Measurements from ENCODE around the gene DCP1B.
"Not testable (repeated sequence)": the region's sequence is repeated elsewhere in the genome, so short reads cannot be mapped to it uniquely, and the experiment has no call there.

Gene DCP1B

GRCh38 chr12:1974812-1975211 is 29.4 kb downstream of the DCP1B start:
- DNase-seq (ENCODE audit: low read depth) = no peak

- no peak for DNase-seq (ENCODE audit: low read depth)
Observed at GRCh38 chr12:1972856-1973317, 31.4 kb downstream of the DCP1B start.

DNA sequence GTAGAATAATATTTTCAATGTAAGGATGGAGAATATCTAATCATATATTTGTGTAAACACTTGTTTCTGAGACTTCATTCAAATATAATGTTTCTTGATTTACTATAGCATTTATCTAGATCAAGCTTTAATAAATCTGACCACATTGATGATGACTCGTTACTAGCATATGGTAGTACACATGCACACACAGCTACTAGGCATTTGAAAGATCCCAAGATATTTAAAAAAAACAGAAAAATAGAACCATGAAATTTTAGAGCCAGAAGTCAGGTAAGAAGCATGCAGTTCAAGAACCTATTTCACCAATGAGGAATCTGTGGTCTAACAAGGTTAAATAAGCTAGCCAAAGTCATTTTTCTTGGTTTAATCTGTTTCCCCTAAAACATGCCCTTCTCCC is 32.0 kb downstream of the DCP1B start:
- peak; percentile 13 for DNase-seq (ENCODE audit: low read depth)

GRCh38 chr12:1970331-1970900 is 33.8 kb downstream of the DCP1B start:
- no peak for DNase-seq (ENCODE audit: low read depth)

DNA sequence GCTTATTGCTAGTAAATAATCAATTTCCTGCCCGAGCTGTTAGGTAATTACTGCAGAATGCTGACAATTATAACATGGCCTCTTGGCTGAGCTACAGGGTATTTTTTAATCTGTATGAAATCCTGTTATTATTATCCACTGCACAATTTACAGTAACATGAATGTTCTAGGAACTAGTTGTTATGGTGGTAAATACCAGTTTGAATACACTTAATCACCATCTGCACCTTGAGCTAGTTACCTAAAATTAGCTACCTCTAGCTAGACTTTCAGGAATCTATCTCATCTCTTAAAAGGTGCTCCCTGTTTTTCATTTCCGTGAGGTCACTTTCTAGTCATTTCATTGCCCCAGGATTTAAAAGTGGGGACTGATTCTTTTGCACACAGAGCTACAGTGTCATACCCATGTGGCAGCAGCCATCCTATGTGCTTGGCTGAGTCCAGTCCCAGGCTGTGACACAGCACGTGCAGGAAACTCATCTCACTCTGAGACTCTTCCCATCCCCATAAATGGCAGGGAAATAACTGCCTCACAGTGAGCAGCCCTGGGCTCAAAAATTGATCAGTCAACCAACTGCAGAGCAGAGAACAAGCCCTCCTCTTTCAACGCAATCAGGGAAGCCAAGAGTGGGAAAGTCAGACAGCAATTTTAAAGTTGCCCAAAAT is 37.6 kb downstream of the DCP1B start:
- DNase-seq (ENCODE audit: low read depth) = no peak

- DNase-seq (ENCODE audit: low read depth) = no peak
Observed at GRCh38 chr12:1965916-1966315, 38.3 kb downstream of the DCP1B start.

DNA sequence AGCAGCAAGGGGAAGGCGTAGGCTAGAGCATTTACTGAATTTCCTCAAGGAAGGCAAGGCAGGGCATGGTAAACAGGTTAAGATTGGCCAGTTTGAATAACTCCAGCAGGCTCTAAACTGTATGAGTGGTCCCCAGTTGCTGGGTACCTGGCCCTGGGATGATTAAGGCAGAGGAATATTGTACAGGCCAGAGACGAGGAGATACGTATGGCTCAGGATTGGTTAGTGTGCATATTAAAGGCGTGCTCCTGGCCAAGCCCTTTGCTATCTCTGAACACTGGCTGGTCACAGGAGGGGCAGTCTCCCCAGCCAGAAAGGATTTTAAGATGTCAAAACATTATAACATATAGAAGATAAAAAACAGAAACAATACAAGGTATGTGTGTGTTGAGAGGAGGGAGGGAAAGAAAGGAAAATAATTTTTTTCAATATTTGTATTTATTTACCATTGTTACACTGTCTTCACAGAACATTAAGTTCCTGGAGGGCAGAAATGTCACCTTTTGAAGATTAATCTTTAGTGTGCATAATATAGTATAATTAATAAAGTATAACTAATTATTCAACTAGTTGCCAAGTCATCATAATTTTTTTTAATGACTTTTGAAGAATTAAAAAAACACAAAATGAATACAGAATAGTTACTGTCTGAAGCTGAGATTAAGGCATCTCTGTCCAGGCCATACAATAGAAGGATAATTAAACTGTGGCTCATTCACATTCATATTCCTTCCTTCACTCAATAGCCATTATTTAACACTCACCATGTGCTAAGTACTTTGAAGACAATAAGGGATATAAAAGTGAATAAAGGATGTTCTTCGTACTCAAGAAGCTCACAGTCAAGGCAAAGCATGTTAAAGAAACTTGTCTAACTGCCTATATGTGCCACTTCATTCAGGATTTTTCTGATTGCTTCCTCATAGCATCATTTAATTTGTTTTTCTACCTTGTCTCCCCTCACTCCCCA is 41.9 kb downstream of the DCP1B start:
- DNase-seq (ENCODE audit: low read depth) = no peak

DNA sequence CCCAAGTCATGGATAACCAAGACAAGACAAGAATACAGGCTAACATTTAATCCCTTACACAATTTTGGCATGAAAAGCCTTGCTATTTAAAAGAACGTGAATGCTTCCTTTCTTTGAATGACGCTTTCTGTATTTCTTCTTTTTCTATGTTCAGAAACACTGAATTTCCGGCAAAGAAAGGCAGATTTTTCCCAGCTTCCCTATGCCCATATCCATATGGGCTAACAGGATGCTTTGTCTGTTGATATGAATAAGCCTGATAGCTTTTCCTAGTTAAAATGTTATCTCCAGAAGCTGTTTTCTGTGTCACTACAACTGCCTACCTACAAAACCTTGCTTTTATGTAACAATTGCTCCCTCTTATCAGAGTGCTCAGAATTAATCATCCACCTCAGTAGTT is 47.5 kb downstream of the DCP1B start:
- no peak for DNase-seq (ENCODE audit: low read depth)

GRCh38 chr12:1949771-1950470 is 54.3 kb downstream of the DCP1B start:
- DNase-seq (ENCODE audit: low read depth) = no peak

DNA sequence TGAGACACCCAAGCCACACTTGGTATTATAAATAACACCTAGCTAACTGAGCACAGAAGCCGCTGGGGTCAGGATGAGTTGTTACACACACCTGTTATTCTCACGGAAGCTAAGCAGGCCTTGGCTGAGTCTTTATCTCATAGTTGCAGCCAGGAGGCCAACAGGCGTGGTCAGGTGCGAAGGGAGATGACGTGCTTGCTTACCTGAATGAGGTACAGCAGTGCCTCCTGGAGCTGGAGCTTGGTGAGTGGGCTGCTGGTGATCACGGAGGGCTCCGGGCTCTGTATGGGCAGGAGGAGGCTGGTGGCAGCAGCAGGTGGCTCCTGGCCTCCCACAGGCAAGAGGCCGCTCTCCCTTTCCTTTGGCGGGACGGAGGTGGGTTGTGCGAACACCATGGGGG is 55.4 kb downstream of the DCP1B start:
- no peak for DNase-seq (ENCODE audit: low read depth)

GRCh38 chr12:1947081-1947480 is 57.2 kb downstream of the DCP1B start:
- peak; percentile 35 for DNase-seq (ENCODE audit: low read depth)

GRCh38 chr12:1946296-1946695 is 58.0 kb downstream of the DCP1B start:
- DNase-seq (ENCODE audit: low read depth) = no peak

DNA sequence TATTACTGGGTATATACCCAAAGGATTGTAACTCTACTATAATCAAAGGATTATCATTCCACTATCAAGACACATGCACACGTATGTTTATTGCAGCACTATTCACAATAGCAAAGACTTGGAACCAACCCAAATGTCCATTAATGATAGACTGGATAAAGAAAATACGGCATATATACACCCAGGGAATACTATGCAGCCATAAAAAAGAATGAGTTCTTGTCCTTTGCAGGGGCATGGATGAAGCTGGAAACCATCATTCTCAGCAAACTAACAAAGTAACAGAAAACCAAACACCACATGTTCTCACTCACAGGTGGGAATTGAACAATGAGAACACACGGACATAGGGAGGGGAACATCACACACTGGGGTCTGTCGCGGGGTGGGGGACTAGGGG is 58.8 kb downstream of the DCP1B start:
- DNase-seq (ENCODE audit: low read depth) = not testable (repeated sequence)

- peak; percentile 54 for DNase-seq (ENCODE audit: low read depth)
Observed at GRCh38 chr12:1939801-1940607, 64.3 kb downstream of the DCP1B start.

- no peak for DNase-seq (ENCODE audit: low read depth)
Observed at GRCh38 chr12:1939331-1939730, 64.9 kb downstream of the DCP1B start.

DNA sequence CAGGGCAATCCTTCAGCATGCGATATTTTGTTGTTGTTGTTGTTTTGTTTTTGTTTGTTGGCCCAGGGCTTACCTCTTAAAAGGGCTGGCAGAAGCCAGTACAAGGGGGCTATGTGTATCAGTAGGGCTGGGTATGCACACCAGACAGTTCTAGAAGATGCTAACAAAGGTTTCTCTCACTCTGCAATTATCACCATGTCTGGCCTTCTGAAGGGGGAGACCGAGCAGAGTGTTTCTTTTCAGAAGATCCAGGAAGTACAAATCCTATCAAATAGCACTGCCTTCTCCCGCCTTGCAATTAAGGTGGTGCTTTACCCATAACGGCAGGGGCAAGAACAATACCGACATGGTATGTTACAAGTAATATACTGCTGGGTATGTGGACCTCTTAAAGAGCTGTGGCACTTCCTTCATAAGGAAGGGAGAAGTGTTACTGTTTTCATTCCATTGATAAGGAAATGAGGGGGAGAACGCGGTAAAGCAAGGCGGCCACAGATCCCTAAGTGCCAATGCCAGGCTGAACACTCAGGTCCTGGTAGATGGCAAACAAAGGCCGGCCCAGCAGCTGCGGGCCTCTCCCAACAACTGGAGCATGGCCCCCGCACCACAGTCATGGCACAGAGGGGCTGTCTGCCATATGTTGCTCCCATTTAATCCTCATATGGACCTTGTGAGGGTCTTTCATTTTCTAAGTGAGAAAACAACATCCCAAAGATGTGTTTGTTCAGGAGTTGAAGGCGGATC is 66.6 kb downstream of the DCP1B start:
- no peak for DNase-seq (ENCODE audit: low read depth)

GRCh38 chr12:1936406-1937320 is 67.6 kb downstream of the DCP1B start:
- no peak for DNase-seq (ENCODE audit: low read depth)

DNA sequence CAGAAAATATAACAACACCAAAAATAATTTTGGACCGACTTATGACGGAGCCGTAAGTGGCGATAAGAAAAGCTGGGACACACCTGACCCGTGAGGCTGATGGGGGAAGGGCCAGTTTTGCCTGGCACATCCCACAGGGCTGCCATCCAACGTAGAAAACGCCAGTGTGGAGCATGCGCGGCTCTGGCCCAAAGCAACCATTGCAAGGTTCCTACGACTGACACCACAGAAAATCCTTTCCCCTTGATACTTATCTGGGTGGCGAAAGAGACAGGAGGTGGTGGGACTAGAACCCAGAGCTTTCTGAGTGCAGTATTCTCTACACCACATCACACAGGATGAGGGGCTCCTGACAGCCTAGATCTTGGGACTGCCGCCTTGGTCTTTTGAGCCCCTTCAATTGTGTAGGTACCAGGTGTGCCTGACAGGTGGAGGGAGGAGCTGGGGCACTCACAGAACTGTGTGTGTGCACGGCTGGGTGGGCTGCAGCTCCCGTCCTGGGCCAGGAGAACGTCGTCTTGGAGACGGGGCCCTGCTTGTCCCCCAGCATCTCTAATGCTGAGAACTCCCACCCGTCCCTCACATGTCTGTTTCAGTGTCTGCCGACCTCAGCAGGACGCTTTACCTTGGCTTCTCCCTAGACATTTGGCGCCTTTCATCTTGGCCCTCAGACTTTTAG is 68.4 kb downstream of the DCP1B start:
- no peak for DNase-seq (ENCODE audit: low read depth)

DNA sequence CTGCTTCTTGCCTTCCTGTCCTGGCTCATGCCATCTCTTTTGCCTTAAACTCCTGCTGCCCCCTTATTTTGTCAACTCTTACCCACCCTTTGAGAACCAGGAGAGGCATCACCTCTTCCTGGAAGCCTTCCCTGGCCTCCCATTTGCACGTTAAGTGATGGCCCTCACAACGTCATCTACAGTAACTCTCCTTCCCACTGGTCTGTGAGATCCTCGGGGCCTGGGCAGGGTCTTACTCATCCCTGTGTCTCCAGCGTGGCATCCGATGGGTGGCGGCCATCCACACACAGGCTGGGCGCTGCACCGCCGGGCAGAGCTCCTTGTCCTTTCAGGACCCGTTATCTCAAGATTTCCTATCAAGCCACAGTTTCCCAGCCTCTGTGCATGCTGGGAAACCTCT is 69.0 kb downstream of the DCP1B start:
- no peak for DNase-seq (ENCODE audit: low read depth)

All from GM04504 (cell line).